Astrocyte of the hippocampus (primary cell): ENCODE measurements around the gene APOBEC3A.
"Not testable (repeated sequence)": the region's sequence is repeated elsewhere in the genome, so short reads cannot be mapped to it uniquely, and the experiment has no call there.

ENCODE experiments used
- DNase-seq: peaks from one replicate; pipeline ENCODE4 v3.0.0; 2011; ENCODE audit warnings: low read depth, low spot score

APOBEC3A gene

DNA sequence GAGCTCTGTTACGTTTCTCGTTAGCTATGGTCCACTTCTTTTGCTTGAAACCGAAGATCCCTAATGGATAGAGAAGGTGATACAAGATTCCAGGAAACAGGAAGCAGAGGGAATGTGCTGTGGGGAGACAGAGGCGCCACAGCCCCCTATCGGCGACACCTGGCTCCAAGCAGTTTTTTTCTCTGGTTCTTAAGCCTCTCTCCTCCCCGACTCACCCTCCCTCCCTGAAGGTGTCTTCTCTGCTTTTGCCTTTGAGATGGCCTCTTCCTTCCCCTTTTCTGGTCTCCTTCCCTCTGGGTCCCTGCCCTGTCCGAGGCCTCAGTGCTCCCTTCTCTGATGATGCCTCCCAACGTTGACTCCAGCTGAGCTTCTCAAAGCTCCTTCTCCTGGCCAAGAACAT lies 14.2 kb upstream of the APOBEC3A start:
- DNase-seq: no peak

- DNase-seq: no peak
Measured at GRCh38 chr22:38943882-38944281, 13.5 kb upstream of the APOBEC3A start.

- no peak for DNase-seq
Measured at GRCh38 chr22:38944653-38945052, 12.8 kb upstream of the APOBEC3A start.

DNA sequence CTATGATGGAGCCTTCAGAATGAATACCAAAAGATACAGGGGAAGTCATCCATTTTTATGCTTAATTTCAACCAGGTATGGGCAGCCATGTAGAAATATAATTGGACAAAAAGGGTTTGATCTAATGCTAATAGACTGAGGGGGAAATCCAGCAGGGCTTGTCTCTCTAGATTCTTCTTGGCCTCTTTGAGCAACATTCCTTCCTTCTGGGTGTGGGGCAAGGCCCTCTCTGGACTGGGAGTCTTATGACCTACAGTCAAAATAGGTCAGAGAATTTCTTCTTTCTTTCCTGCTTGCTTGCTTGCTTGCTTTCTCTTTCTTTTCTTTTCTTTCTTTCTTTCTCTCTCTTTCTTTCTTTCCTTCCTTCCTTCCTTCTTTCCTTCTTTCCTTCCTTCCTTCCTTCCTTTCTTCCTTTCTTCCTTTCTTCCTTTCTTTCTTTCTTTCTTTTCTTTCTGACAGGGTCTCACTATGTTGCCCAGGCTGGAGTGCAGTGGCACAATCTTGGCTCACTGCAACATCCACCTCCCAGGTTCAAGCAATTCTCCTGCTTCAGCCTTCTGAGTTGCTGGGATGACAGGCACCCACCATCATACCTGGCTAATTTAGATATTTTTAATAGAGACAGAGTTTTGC lies 11.6 kb upstream of the APOBEC3A start:
- DNase-seq: not testable (repeated sequence)

DNA sequence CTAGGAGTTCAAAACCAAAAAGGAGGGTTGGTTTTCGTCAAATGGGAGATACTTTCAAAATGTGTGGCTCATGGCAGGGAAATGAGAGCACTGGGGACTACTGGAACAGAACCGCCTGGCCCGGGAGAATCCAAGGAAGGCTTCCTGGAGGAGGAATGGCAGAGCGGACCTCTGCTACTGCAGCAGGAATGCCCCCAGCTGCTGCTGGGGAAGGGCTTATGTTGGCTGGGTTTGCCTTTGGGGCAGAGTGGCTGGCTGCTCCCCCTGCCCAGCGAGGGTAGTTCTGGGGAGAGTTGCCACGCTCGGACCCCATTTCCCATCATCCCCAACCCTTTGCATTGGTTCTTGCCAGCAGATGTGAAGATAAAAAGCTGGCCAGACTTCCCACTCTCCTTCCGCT lies 10.6 kb upstream of the APOBEC3A start:
- DNase-seq: no peak

DNA sequence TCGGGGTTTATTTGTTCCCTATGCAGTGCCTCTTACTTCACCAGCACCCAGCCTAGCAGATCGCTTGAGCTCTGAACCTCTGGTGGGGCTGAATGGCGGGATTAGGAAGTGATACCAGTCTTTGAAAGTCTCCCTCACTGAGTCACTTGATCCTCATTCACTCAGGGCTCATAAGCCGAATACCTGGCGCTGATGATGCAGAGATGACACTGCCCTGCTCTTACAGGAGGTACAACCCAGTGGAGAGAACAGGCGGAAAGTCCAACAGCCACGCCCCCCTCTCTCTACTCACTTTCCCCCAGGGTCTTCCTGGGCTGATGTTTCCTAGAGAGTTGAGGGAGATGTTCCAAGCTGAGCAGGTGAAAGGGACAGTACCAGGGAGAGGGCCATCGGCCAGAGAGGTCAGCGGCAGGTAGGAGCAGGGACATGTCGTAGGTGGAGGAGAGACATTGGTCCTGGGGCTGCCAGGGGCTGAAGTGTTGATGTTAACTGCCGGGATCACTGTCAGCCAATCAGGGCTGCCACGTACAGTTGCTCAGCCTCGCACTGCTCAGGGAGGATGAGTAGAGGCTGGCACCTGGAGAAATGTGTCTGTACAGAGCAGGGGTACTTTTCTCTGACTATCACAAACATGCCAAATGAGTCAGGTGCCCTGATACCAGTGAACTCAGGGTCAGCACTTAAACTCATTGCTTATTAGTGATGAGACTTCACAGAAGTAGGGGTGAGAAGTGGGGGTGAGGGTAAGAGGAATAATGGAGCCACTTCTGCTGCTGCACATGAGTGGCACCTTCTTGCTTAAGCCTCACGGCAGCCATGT lies 9.9 kb upstream of the APOBEC3A start:
- no peak for DNase-seq

GRCh38 chr22:38948181-38948940 lies 9.0 kb upstream of the APOBEC3A start:
- no peak for DNase-seq

DNA sequence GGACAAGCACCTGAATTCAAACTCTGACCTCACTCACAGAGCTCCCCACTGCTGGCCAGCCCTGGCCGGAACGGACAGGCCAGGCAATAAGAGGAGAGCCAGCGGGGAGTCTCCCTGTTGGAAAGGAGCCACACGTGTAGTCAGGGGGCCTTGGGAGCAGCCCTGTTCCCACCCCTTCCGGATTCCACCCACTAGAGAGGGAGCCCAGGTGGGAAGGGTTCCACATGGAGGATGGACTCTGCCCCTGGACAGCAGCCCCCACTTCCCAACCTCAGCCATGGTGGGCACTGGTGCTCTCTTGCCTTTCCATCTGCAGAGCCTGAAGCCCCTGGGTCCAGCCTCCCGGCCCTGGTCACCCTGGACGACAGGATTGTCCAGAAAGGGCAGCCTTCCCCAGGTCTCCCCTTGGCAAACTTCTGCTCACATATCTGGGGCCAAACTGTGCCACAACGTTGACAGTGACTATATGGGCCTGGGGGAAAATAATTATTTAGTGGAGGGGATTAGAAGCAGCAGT lies 7.5 kb upstream of the APOBEC3A start:
- no peak for DNase-seq

DNA sequence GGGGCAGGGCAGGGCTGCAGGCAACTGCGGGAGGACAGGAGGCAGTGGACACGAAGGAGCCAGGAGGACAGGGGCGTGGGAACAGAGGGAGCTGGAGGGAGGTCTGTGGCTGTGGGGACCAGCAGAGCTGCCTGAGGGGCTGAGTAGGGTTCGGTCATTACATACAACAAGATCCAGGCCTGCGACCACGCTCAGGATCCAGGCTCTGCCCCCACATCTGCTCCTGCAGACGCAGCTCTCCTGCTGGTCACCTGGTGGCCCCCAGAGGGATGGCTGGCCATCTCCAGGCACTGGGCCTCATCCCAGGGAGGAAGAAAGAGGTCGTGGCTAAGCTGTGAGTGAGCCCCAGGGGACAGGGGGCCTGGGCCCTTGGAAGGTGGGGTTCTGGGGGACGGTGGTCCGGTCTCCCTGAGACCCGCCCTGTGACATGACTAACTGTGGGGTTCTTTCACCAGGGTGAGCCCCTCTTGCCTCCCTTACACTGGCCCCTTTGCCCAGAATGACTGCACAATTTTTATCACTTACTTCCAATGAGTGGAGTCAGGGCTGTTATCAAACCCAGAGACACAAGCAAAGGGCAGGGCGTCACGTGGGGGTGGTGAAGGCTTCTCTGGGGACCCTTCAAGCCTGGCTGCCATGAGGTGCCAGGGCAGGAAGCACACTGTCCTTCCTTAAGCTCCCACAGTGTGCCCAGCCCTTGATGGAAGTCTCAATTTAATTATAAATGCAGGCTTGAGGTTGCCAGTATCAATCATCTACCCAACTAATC lies 6.7 kb upstream of the APOBEC3A start:
- no peak for DNase-seq

GRCh38 chr22:38951734-38952133 lies 5.7 kb upstream of the APOBEC3A start:
- no peak for DNase-seq

DNA sequence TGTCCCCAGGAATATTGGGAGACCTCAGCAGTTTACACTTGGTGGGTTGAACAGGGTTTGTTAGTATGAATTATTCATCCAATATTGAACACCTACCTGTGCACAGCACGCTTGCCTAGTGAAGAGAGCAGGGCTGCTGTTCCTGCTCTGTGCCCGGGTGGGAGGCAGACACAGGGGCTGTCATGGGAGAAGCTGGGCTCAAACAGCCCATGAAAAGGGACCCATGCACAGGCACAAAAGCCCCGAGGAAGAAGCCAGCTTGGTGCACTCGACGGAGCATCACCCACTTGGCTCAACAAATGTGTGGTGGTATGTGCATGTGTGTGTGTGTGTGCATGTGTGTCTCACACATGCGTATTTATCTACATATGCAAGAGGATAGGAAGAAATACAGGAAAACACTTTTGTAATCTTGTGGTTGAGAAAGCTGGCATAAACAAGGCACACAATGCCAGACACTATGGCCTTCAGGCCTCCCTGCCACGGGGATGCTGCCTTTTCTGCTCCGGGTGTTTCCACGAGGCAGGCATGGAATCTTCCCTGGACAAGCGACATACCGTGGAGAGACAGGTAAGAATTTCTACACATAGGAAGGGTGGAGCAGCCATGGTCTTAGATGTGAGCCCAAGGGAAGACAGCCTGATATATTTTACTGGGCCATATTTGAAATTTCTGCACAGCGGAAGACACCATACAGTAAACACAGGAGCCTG lies 5.0 kb upstream of the APOBEC3A start:
- no peak for DNase-seq

- DNase-seq: no peak
Measured at GRCh38 chr22:38953091-38953490, 4.3 kb upstream of the APOBEC3A start.

GRCh38 chr22:38953577-38954413 lies 3.6 kb upstream of the APOBEC3A start:
- no peak for DNase-seq

DNA sequence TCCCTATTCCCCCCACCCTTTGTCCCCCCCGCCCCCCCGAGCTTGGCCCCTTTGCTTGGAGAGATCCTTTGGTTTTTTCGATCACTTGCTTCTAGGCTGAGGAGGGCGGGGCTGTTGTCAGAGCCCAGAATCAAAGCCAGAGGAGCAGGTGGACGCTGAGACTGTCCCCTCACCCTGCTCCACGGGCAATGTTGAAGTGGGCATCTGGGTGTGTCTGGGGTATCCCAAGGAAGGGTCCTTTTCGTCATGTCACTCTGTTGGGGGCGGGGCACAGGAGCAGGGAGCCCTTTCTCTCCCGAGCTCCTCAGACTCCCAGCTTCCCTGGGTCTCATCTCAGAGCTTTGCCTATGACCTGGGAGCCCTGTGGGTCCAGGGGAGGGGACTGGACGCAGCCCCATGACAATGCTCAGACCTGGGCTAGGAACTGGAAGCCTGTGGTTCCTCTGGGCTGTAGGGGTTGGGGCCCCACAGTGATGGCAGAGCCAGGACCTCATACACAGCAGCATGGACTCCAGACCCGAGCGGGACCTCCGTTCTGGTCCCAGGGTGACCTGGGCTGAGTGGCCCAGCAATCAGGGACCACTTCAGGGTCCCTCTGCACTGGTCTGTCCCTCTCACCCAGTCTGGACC lies 2.9 kb upstream of the APOBEC3A start:
- no peak for DNase-seq

- DNase-seq: no peak
Measured at GRCh38 chr22:38955250-38955905, 2.0 kb upstream of the APOBEC3A start.

GRCh38 chr22:38955926-38956325 lies 1.5 kb upstream of the APOBEC3A start:
- no peak for DNase-seq

DNA sequence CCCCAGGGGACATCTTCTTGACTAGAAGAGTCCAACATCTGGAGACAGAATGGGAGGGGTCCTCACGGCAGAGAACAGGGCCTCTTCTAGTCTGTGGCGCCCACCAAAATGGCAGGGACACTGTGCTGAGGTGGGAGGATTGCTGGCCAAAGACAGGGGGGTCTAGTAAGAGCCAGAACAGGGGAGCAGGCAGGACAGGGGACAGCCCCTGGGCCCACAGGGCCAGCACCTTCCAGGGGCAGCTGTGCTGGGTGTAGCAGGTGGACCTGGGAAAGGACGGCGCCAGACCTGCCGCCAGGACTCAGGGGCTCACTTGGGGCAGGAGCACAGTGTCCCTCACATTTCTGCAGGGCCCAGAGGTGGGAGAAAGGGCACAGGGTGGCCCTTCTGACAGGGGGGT lies 858 bp upstream of the APOBEC3A start:
- no peak for DNase-seq

GRCh38 chr22:38957808-38958650 lies 620 bp downstream of the APOBEC3A start:
- no peak for DNase-seq
